GM08714 (cell line): ENCODE data around the gene THRA.

ENCODE experiments used
- H3K4me3 ChIP-seq: fragments of 200-500 bp; sonication (Bioruptor generic); 2 replicates; pipeline ENCODE4 v1.5.1; 2014; ENCODE audit warnings: mild to moderate bottlenecking, low read length, inconsistent platforms
- ZNF274 ChIP-seq: IDR thresholded peaks from 2 replicates; pipeline ENCODE4 v1.6.1; 2012; ENCODE audit warnings: mild to moderate bottlenecking, low read depth, low read length

Gene THRA

GRCh38 chr17:40092581-40092980 lies 29.8 kb downstream of the THRA start:
- TF ChIP-seq ZNF274, result no peak
- no peak overlapping the region for H3K4me3 ChIP-seq

GRCh38 chr17:40093005-40093579 lies 30.3 kb downstream of the THRA start:
- no peak for TF ChIP-seq ZNF274

GRCh38 chr17:40093580-40094201 lies 30.9 kb downstream of the THRA start:
- TF ChIP-seq ZNF274, result no peak
- H3K4me3 ChIP-seq, result no peak overlapping the region

More at GRCh38 chr17:40093005-40093579, 30.3 kb downstream of the THRA start:
- H3K4me3 ChIP-seq, result no peak overlapping the region

DNA sequence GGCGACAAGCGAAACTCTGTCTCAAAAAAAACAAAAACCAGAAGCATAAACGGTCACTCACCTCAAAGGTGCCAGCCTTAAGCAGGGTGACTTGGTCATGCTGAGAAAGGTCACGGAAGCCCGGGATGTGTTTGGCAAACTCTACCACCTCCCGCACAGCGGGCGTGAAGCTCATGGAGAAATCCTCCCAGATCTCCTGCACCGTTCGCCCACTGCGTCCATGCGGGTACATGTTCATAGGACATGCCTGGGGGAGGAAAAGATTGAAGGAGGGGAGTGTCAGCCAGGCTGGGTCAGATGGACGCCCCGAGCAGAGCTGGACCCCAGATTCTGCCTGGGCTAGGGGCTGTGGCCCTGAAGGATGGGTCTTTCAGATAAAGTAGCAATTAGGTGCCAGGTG lies 32.1 kb downstream of the THRA start:
- no peak overlapping the region for H3K4me3 ChIP-seq
- TF ChIP-seq ZNF274, result no peak

DNA sequence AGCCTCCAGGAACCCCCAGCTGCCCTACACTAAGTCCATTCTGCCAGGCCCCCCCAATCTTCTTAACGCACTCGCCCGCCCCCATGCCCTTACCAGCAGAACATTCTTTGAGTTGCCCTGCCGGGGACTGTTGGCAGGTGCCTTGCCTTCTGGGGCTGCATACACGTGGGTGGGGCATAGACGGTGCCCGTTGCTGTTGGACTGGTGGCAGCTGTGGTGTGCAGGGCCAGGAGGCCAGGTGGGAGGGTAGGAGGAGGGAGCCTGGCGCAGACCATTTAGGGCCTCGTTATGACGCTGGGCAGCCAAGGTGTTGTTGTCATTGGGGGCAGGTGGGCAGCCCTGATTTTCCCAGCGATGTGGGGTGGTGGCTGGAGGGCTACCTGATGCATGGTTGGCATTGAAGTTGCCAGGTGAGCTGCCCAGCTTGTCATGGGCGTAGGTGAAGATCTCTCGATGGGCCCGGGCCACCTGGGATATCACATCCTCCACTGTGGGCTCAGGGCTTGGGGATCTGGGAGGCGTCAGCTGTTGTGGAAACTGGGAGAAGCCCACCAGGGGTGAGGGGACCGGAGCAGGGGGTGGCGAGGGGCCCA lies 32.7 kb downstream of the THRA start:
- no peak overlapping the region for H3K4me3 ChIP-seq
- TF ChIP-seq ZNF274, result no peak

- H3K4me3 ChIP-seq, result no peak overlapping the region
- TF ChIP-seq ZNF274, result no peak
These were observed 33.4 kb downstream of the THRA start for GRCh38 chr17:40095944-40096791.

DNA sequence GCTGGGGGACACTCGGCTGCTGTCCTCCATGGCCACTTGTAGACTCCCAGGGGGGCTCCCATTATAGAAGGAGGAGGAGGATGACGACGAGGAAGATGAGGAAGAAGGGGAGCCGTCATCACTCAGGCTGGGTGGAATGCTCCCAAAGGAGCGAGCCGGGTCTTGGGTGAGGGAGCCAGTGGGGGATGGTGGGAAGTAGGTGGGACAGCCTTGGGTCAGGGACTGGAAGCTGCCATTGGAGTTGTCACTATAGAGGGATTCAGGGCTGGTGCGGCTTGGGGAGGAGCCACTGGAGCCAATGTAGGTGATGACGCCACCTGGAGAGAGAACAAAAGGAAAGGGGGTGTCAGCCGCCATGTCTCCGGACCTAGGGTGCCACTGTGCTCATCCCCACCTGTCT lies 34.3 kb downstream of the THRA start:
- TF ChIP-seq ZNF274, result no peak
- no peak overlapping the region for H3K4me3 ChIP-seq

GRCh38 chr17:40097931-40098845 lies 35.4 kb downstream of the THRA start:
- no peak for TF ChIP-seq ZNF274

DNA sequence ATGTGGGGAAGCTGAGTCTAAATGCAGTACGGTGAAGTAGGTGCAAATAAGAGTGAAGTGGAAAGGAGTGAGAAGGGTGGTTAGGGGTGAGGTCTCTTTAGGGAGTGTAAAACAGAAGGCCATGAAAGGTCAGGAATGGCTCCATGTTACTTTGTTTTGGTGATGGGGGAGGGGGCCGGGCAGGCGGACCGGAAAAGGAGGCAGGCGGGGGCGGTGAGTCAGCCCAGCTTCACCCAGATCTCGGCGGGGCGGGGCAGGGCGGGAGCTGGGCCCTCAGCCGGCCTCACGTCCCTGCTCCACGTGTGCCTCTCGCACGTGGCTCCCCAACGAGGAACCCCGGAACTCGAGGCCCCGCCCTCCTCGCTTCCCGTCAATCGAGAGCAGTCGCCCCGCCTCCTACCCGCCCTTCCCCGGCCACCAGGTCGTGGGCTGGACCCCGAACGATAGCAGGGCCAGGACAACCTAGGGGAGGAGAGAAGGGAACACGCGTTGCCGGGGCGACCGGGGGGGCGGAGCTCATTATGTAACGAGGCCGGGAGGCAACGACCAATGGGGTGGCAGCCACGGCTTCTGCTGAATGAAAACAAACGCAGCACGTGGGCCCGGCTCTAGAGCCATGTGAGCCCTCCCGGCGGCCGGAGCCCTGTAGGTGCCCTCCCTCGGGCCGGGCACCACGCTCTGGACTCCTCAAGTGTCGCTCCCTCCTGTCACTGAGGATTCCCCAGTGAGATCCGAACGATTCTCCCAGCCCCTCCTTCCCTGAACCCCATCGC lies 36.3 kb downstream of the THRA start:
- H3K4me3 ChIP-seq, result peak overlapping the region; percentile 63; the same call in 1 of the 2 replicates

More at GRCh38 chr17:40097931-40098845, 35.4 kb downstream of the THRA start:
- H3K4me3 ChIP-seq, result peak overlapping the region; percentile 20; the same call in 1 of the 2 replicates

GRCh38 chr17:40099619-40100418 lies 37.1 kb downstream of the THRA start:
- peak overlapping the region; percentile 63 for H3K4me3 ChIP-seq
- no peak for TF ChIP-seq ZNF274

More for the DNA sequence above, 36.3 kb downstream of the THRA start:
- no peak for TF ChIP-seq ZNF274

DNA sequence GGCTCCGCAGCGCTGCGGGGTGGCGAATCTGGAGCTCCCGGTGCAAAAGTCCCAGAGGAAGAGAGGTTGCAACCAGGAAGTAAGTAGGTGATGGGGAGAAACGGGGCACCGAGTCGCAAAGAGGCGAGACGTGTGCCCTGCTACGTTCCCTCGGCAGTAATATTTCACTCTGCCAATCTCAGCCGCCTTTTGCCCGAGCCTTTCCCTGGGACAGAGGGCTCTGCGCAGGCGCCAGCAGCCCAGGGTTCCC lies 37.6 kb downstream of the THRA start, which contains the start of gene NR1D1:
Gene NR1D1 (minus strand): TSS at position 171 of the 250 bp plus-strand sequence. CDS start 495 bp downstream, outside the sequence.
- H3K4me3 ChIP-seq, result peak within 1 kb of the TSS; percentile 63
- TF ChIP-seq ZNF274, result no peak
